SK-N-MC (cell line): ENCODE results near the gene GREB1L.

Experiments used
- EZH2 ChIP-seq: fragments of 200-600 bp; sonication (generic); IDR thresholded peaks from one replicate; pipeline ENCODE4 v1.6.1; 2017; ENCODE audit warnings: antibody characterized with exemption
- FOXP2 ChIP-seq: optimal IDR thresholded peaks from 2 replicates; pipeline ENCODE3; 2011; ENCODE audit warnings: mild to moderate bottlenecking, moderate library complexity; ENCODE audit not compliant: insufficient read depth; ENCODE audit errors: extremely low read length, control extremely low read depth
- POLR2AphosphoS5 ChIP-seq: IDR thresholded peaks from 2 replicates; pipeline ENCODE4 v1.6.1; 2012; ENCODE audit warnings: mild to moderate bottlenecking, low read depth, low read length, borderline replicate concordance

- no peak for TF ChIP-seq EZH2
- no peak for TF ChIP-seq POLR2AphosphoS5
- no peak for TF ChIP-seq FOXP2
Measured at GRCh38 chr18:21260621-21261020, 18.6 kb downstream of the GREB1L start.
